Measurements from ENCODE around the gene CYP3A5.

Gene CYP3A5

DNA sequence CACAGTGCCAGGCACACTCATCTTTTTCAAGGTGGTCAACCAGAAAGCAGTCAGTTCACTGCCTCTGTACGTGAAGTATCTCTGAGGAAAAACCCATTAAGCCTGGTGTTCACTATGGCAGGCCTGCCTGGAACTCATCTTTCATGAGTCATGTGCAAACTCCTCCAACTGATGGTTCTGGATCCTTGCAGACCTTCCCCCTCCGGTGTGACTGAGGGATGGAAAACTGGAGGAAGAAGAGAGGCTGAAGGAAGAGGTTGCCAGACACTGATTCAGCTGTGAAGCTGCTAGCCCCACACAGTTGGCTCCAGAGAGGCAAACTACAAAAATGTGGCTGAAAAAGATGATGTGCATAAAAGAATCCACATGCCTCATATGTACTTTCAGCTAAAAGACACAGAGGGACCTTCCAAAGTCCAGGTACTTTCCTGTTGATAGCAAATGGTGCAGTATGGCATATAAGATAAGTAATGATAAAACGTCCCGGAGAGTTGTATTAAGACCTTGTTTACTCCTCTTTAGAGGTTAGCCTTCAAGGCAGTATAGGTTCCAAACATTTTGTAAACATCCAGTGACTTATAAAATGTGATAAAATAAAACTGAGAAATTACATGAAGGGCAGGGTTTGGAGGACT is 2.7 kb downstream of the CYP3A5 start:
- no peak for DNase-seq (ENCODE audit: low read depth)
- TF ChIP-seq, protein P1, sequence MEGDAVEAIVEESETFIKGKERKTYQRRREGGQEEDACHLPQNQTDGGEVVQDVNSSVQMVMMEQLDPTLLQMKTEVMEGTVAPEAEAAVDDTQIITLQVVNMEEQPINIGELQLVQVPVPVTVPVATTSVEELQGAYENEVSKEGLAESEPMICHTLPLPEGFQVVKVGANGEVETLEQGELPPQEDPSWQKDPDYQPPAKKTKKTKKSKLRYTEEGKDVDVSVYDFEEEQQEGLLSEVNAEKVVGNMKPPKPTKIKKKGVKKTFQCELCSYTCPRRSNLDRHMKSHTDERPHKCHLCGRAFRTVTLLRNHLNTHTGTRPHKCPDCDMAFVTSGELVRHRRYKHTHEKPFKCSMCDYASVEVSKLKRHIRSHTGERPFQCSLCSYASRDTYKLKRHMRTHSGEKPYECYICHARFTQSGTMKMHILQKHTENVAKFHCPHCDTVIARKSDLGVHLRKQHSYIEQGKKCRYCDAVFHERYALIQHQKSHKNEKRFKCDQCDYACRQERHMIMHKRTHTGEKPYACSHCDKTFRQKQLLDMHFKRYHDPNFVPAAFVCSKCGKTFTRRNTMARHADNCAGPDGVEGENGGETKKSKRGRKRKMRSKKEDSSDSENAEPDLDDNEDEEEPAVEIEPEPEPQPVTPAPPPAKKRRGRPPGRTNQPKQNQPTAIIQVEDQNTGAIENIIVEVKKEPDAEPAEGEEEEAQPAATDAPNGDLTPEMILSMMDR (IDR thresholded peaks at IDR 0.05; ENCODE audit: control insufficient read depth, extremely low read depth, insufficient read depth) = no peak
- H3K4me3 ChIP-seq (ENCODE audit: low read depth, low read length) = no peak overlapping the region

GRCh38 chr7:99674995-99675742 is 4.6 kb downstream of the CYP3A5 start:
- TF ChIP-seq, protein P1 (IDR thresholded peaks at IDR 0.05; ENCODE audit: control insufficient read depth, extremely low read depth, insufficient read depth) = no peak
- no peak overlapping the region for H3K4me3 ChIP-seq (ENCODE audit: low read depth, low read length)
- no peak for DNase-seq (ENCODE audit: low read depth)

DNA sequence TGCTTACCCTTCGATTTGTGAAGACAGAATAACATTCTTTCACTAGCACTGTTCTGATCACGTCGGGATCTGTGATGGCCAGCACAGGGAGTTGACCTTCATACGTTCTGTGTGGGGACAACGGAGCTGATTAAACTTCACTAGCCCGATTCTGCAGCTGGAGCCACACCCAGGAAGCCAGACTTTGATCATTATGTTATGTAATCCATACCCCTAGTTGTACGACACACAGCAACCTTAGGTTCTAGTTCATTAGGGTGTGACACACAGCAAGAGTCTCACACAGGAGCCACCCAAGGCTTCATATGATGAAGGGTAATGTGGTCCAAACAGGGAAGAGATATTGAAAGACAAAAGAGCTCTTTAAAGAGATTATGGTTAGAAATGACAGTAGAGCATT is 7.2 kb downstream of the CYP3A5 start:
- DNase-seq (ENCODE audit: low read depth) = no peak
- TF ChIP-seq, protein P1 (IDR thresholded peaks at IDR 0.05; ENCODE audit: control insufficient read depth, extremely low read depth, insufficient read depth) = no peak
- H3K4me3 ChIP-seq (ENCODE audit: low read depth, low read length) = no peak overlapping the region

DNA sequence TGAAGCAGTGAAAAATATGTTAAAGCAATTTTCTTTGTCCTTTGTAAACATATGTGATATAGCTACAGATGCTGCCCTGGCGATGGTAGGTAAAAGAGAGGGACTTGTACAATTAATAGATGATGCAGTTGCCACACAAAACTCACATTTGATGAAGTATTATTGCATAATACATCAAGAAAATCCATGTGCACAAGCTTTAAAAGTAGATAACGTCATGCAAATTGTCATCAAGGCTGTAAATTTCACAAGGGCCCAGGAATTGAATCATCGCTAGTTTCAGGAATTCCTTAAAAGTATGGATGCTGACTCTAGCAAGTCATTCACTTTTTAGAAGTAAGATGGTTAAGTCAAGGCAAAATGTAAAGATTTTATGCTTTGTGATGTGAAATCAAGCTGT is 10.0 kb downstream of the CYP3A5 start:
- TF ChIP-seq, protein P1 (IDR thresholded peaks at IDR 0.05; ENCODE audit: control insufficient read depth, extremely low read depth, insufficient read depth) = no peak
- H3K4me3 ChIP-seq (ENCODE audit: low read depth, low read length) = no peak overlapping the region
- DNase-seq (ENCODE audit: low read depth) = no peak

DNA sequence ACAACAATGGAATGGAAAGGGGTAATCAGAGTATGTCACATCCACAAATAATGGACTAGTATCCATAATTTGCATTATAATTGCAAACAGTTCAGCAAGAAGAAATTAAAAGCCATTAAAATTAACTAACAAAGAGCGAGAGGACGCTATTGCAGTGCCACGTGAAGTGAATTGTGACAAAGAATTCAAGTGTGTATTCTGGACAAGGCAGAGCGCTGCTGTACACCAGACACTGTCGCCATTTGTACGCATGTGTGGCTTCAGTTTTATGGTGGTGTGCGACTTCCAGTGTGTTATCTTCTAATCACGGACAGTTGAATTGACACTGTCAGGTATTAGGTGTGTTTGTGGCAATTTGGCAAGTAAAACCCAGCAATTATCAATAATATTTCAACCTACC is 11.3 kb downstream of the CYP3A5 start:
- TF ChIP-seq, protein P1 (IDR thresholded peaks at IDR 0.05; ENCODE audit: control insufficient read depth, extremely low read depth, insufficient read depth) = no peak
- no peak overlapping the region for H3K4me3 ChIP-seq (ENCODE audit: low read depth, low read length)
- no peak for DNase-seq (ENCODE audit: low read depth)

DNA sequence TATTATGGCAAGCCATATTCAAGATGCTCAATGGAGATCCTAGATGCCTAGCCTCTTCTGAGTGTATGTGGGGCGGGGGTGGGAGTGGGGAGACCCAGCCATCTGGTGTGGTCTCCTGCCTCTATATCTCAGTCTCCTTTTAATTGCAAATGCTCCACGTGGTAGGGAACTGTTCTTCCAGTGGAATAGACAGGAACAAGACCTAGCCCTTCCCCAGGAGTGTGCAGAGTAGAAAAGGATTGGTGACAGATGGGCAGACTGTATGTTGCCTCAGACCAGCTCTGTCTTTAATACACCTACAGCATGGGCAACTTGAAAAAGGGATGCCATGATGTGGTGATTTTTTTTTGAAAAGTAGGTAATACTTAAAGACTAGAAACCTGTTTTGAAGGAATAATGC is 12.6 kb downstream of the CYP3A5 start:
- TF ChIP-seq, protein P1 (IDR thresholded peaks at IDR 0.05; ENCODE audit: control insufficient read depth, extremely low read depth, insufficient read depth) = no peak
- no peak overlapping the region for H3K4me3 ChIP-seq (ENCODE audit: low read depth, low read length)

More for the DNA sequence above, 12.6 kb downstream of the CYP3A5 start:
- DNase-seq (ENCODE audit: low read depth) = no peak

All from LNCaP clone FGC (cell line).